H9 (cell line): Measurements from ENCODE around the gene ITCH. TPM values are rescaled to one million over a fixed set of nuclear protein-coding genes. Genes with fewer than 3 reads are reported as not detected.

Experiments used
- DNase-seq: peaks from one replicate; pipeline ENCODE4 v3.0.0-alpha.2; 2017
- H2AFZ ChIP-seq: one replicate; pipeline ENCODE4 v1.6.1; 2013; ENCODE audit warnings: mild to moderate bottlenecking, low read length, control low read depth, moderate library complexity
- H2AK5ac ChIP-seq: 2 replicates; pipeline ENCODE4 v1.6.1; 2013; ENCODE audit warnings: low read length, control low read depth, mixed read lengths; ENCODE audit not compliant: insufficient read length
- H2BK120ac ChIP-seq: one replicate; pipeline ENCODE4 v1.6.1; 2013; ENCODE audit warnings: low read depth, mild to moderate bottlenecking, low read length, control low read depth, inconsistent platforms; ENCODE audit not compliant: poor library complexity, severe bottlenecking
- H2BK12ac ChIP-seq: 2 replicates; pipeline ENCODE4 v1.6.1; 2013; ENCODE audit warnings: low read length, control low read depth, mixed read lengths, low read depth; ENCODE audit not compliant: insufficient read length
- H2BK15ac ChIP-seq: 2 replicates; pipeline ENCODE4 v1.6.1; 2013; ENCODE audit warnings: low read depth, low read length, control low read depth
- H2BK20ac ChIP-seq: one replicate; pipeline ENCODE4 v1.6.1; 2013; ENCODE audit warnings: low read depth, mild to moderate bottlenecking, low read length, control low read depth, inconsistent platforms; ENCODE audit not compliant: poor library complexity, severe bottlenecking
- H2BK5ac ChIP-seq: 2 replicates; pipeline ENCODE4 v1.6.1; 2013; ENCODE audit warnings: low read length, control low read depth, mixed read lengths; ENCODE audit not compliant: insufficient read length
- H3K14ac ChIP-seq: 2 replicates; pipeline ENCODE4 v1.6.1; 2013; ENCODE audit warnings: low read length, control low read depth; ENCODE audit not compliant: insufficient read depth
- H3K18ac ChIP-seq: 2 replicates; pipeline ENCODE4 v1.6.1; 2013; ENCODE audit warnings: low read depth, mild to moderate bottlenecking, mixed read lengths, low read length, control low read depth; ENCODE audit not compliant: insufficient read length
- H3K23ac ChIP-seq: 2 replicates; pipeline ENCODE4 v1.6.1; 2013; ENCODE audit warnings: low read length, control low read depth, mixed read lengths, low read depth; ENCODE audit not compliant: insufficient read length
- H3K23me2 ChIP-seq: 2 replicates; pipeline ENCODE4 v1.6.1; 2013; ENCODE audit warnings: low read depth, mild to moderate bottlenecking, mixed read lengths, low read length, control low read depth; ENCODE audit not compliant: insufficient read length, poor library complexity, severe bottlenecking
- H3K27ac ChIP-seq: 2 replicates; pipeline ENCODE4 v1.5.1; 2013; ENCODE audit warnings: low read length, control low read depth, mixed read lengths, low read depth; ENCODE audit not compliant: insufficient read length
- H3K27me3 ChIP-seq: 2 replicates; pipeline ENCODE4 v1.6.1; 2013; ENCODE audit warnings: low read length, control low read depth, inconsistent platforms; ENCODE audit not compliant: insufficient read depth
- H3K4ac ChIP-seq: 2 replicates; pipeline ENCODE4 v1.6.1; 2013; ENCODE audit warnings: low read depth, mild to moderate bottlenecking, control low read depth, inconsistent platforms, low read length, moderate library complexity
- H3K4me1 ChIP-seq: 2 replicates; pipeline ENCODE4 v1.6.1; 2013; ENCODE audit warnings: low read length, control low read depth, inconsistent platforms; ENCODE audit not compliant: insufficient read depth
- H3K4me2 ChIP-seq: 2 replicates; pipeline ENCODE4 v1.6.1; 2013; ENCODE audit warnings: low read length, control low read depth, mixed read lengths; ENCODE audit not compliant: insufficient read length, insufficient read depth
- H3K56ac ChIP-seq: 2 replicates; pipeline ENCODE4 v1.6.1; 2013; ENCODE audit warnings: low read depth, mild to moderate bottlenecking, mixed read lengths, low read length, control low read depth; ENCODE audit not compliant: insufficient read length
- H3K79me1 ChIP-seq: 2 replicates; pipeline ENCODE4 v1.6.1; 2013; ENCODE audit warnings: low read depth, mild to moderate bottlenecking, moderate library complexity, low read length, control low read depth, inconsistent platforms; ENCODE audit not compliant: insufficient read depth, poor library complexity, severe bottlenecking
- H3K79me2 ChIP-seq: 2 replicates; pipeline ENCODE4 v1.6.1; 2013; ENCODE audit warnings: low read length, control low read depth, inconsistent platforms; ENCODE audit not compliant: insufficient read depth
- H3K9ac ChIP-seq: 2 replicates; pipeline ENCODE4 v1.6.1; 2013; ENCODE audit warnings: low read length, control low read depth, mixed read lengths; ENCODE audit not compliant: insufficient read length; ENCODE audit errors: extremely low read depth
- H3K9me3 ChIP-seq: one replicate; pipeline ENCODE4 v1.6.1; 2013; ENCODE audit warnings: low read depth, low read length, inconsistent platforms; ENCODE audit not compliant: control insufficient read depth
- H3T11ph ChIP-seq: one replicate; pipeline ENCODE4 v1.6.1; 2013; ENCODE audit warnings: mild to moderate bottlenecking, low read length, control low read depth, inconsistent platforms
- H4K20me1 ChIP-seq: one replicate; pipeline ENCODE4 v1.6.1; 2013; ENCODE audit not compliant: control insufficient read depth, insufficient read length, insufficient read depth
- H4K5ac ChIP-seq: 2 replicates; pipeline ENCODE4 v1.6.1; 2013; ENCODE audit warnings: low read depth, mild to moderate bottlenecking, mixed read lengths, low read length, control low read depth; ENCODE audit not compliant: insufficient read length
- H4K8ac ChIP-seq: replicated peaks from 2 replicates; pipeline ENCODE4 v1.6.1; 2013; ENCODE audit warnings: low read length, control low read depth, mixed read lengths, low read depth; ENCODE audit not compliant: insufficient read length
- H4K91ac ChIP-seq: 2 replicates; pipeline ENCODE4 v1.6.1; 2013; ENCODE audit warnings: low read depth, mild to moderate bottlenecking, moderate library complexity, mixed read lengths, low read length, control low read depth; ENCODE audit not compliant: insufficient read length
- H3K27ac Mint-ChIP-seq, 3 experiments: 2 replicates in 2 of 3; 3 replicates in 1 of 3; pipeline ENCODE4 v1.8.0; 2020 to 2021; ENCODE audit warnings: mixed read lengths in 3 of 3, mild to moderate bottlenecking in 1 of 3, moderate library complexity in 1 of 3
- H3K27me3 Mint-ChIP-seq: 2 replicates; pipeline ENCODE4 v1.8.0; 2021; ENCODE audit warnings: low read depth, mild to moderate bottlenecking, moderate library complexity, mixed read lengths
- H3K36me3 Mint-ChIP-seq, 3 experiments: 2 replicates in 2 of 3; 3 replicates in 1 of 3; pipeline ENCODE4 v1.8.0; 2020 to 2021; ENCODE audit warnings: low read depth in 3 of 3, mixed read lengths in 3 of 3; ENCODE audit not compliant: insufficient read depth in 1 of 3
- H3K4me1 Mint-ChIP-seq, 2 experiments: 2 replicates each; pipeline ENCODE4 v1.8.0; 2020; ENCODE audit warnings: mixed read lengths in 2 of 2
- H3K4me3 Mint-ChIP-seq, 2 experiments: 2 replicates in 1 of 2; 3 replicates in 1 of 2; pipeline ENCODE4 v1.8.0; 2020 to 2021; ENCODE audit warnings: mild to moderate bottlenecking in 2 of 2, mixed read lengths in 2 of 2, moderate library complexity in 1 of 2
- H3K9me3 Mint-ChIP-seq, 2 experiments: 2 replicates in 1 of 2; 3 replicates in 1 of 2; pipeline ENCODE4 v1.8.0; 2020; ENCODE audit warnings: mild to moderate bottlenecking in 2 of 2, mixed read lengths in 2 of 2, moderate library complexity in 1 of 2
- WGBS: extraction: QIAGEN DNeasy Blood & Tissue Kit; methylation state at CpG from one replicate; pipeline ENCODE4 v1.1.7; 2013; ENCODE audit warnings: missing lambda C conversion rate, low lambda C conversion rate, mixed read lengths; ENCODE audit not compliant: insufficient read length; ENCODE audit errors: extremely low coverage; 5-methylcytosine and 5-hydroxymethylcytosine counted together
- total RNA-seq: library from RNA; stranded (reverse); gene quantifications from 2 replicates; pipeline ENCODE4 v1.2.1, GENCODE V29; 2021
- TF ChIP-seq, protein P1 (sequence below): fragments of 200-600 bp; sonication (generic); conservative IDR thresholded peaks from 3 replicates; pipeline ENCODE4 v1.8.0; 2021; ENCODE audit warnings: antibody characterized with exemption, mild to moderate bottlenecking

Gene ITCH
- total RNA-seq, 1 experiment from 2014 or later: 55.9 TPM

- Histone ChIP-seq H3K23ac (no peak overlapping the region), H2BK120ac (no peak overlapping the region), H3K27me3 (no peaks in the 10 kb centered on the region), H2BK20ac (no peak overlapping the region), H2BK15ac (no peak overlapping the region), H3K9me3 (no peaks in the 10 kb centered on the region), H3K4me1 (no peaks in the 10 kb centered on the region), H2BK5ac (no peak overlapping the region), H4K91ac (no peak overlapping the region), H3K4me2 (no peak overlapping the region), H3K14ac (no peak overlapping the region), H3K27ac (no peak overlapping the region), H4K5ac (no peak overlapping the region), H2BK12ac (no peak overlapping the region), H3K56ac (no peak overlapping the region), H2AK5ac (no peak overlapping the region), H2AFZ (no peak overlapping the region), H4K8ac (no peak overlapping the region), H3K79me2 (no peaks in the 10 kb centered on the region), H4K20me1 (no peaks in the 10 kb centered on the region), H3K23me2 (no peaks in the 10 kb centered on the region), H3T11ph (no peak overlapping the region), H3K4ac (no peak overlapping the region), H3K79me1 (no peaks in the 10 kb centered on the region), H3K9ac (no peak overlapping the region), H3K18ac (no peak overlapping the region)
- no CpG with 5 or more reads among the region's 2 CpGs for WGBS
- TF ChIP-seq, protein P1, sequence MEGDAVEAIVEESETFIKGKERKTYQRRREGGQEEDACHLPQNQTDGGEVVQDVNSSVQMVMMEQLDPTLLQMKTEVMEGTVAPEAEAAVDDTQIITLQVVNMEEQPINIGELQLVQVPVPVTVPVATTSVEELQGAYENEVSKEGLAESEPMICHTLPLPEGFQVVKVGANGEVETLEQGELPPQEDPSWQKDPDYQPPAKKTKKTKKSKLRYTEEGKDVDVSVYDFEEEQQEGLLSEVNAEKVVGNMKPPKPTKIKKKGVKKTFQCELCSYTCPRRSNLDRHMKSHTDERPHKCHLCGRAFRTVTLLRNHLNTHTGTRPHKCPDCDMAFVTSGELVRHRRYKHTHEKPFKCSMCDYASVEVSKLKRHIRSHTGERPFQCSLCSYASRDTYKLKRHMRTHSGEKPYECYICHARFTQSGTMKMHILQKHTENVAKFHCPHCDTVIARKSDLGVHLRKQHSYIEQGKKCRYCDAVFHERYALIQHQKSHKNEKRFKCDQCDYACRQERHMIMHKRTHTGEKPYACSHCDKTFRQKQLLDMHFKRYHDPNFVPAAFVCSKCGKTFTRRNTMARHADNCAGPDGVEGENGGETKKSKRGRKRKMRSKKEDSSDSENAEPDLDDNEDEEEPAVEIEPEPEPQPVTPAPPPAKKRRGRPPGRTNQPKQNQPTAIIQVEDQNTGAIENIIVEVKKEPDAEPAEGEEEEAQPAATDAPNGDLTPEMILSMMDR: no peak
- DNase-seq: no peak
- Mint-ChIP-seq H3K4me3 (no peak overlapping the region; a peak in 1 of 5 replicates), H3K4me1 (no peaks in the 10 kb centered on the region), H3K27ac (no peak overlapping the region), H3K9me3 (no peaks in the 10 kb centered on the region), H3K27me3 (no peaks in the 10 kb centered on the region), H3K36me3 (peaks cover 5 to 76% (median 42%) of the 10 kb centered on the region in 3 experiments)
Measured at GRCh38 chr20:34461779-34462087, 98.7 kb downstream of the ITCH start.
